NCI-H446 (cell line): Measurements from ENCODE around the gene TNFSF18.
"Not testable (repeated sequence)": the region's sequence is repeated elsewhere in the genome, so short reads cannot be mapped to it uniquely, and the experiment has no call there.

Experiments
- DNase-seq, 2 experiments: peaks; one replicate each; lab custom pipeline; 2025; lab: John Stamatoyannopoulos, UW

TNFSF18 gene

GRCh38 chr1:173050865-173051264 is at the start of gene TNFSF18:
Gene TNFSF18 (minus strand): TSS chr1:173050941. CDS start chr1:173050896, 45 bp downstream.
- DNase-seq, result no peak

GRCh38 chr1:173099166-173099565 is 48.4 kb upstream of the TNFSF18 start:
- no peak for DNase-seq

GRCh38 chr1:173098117-173098516 is 47.4 kb upstream of the TNFSF18 start:
- DNase-seq, result no peak

- DNase-seq, result no peak
These were observed 46.3 kb upstream of the TNFSF18 start for GRCh38 chr1:173097001-173097400.

GRCh38 chr1:173095632-173096031 is 44.9 kb upstream of the TNFSF18 start:
- no peak for DNase-seq

- DNase-seq, result no peak
These were observed 43.8 kb upstream of the TNFSF18 start for GRCh38 chr1:173094541-173094940.

GRCh38 chr1:173093691-173094445 is 43.1 kb upstream of the TNFSF18 start:
- DNase-seq, result no peak

- no peak for DNase-seq
These were observed 33.6 kb upstream of the TNFSF18 start for GRCh38 chr1:173084292-173084691.

- no peak for DNase-seq
These were observed 32.2 kb upstream of the TNFSF18 start for GRCh38 chr1:173082913-173083312.

- not testable (repeated sequence) for DNase-seq
These were observed 23.5 kb upstream of the TNFSF18 start for GRCh38 chr1:173074217-173074616.

- DNase-seq, result no peak
These were observed 13.3 kb upstream of the TNFSF18 start for GRCh38 chr1:173064011-173064410.

- DNase-seq, result no peak
These were observed 12.4 kb upstream of the TNFSF18 start for GRCh38 chr1:173063171-173063570.

GRCh38 chr1:173062150-173062938 is 11.6 kb upstream of the TNFSF18 start:
- no peak for DNase-seq

GRCh38 chr1:173058556-173058955 is 7.8 kb upstream of the TNFSF18 start:
- no peak for DNase-seq

- no peak for DNase-seq
These were observed 7.2 kb upstream of the TNFSF18 start for GRCh38 chr1:173057984-173058383.

GRCh38 chr1:173056365-173056764 is 5.6 kb upstream of the TNFSF18 start:
- no peak for DNase-seq

- no peak for DNase-seq
These were observed 2.0 kb upstream of the TNFSF18 start for GRCh38 chr1:173052681-173053196.

GRCh38 chr1:173049322-173049633 is 1.5 kb downstream of the TNFSF18 start:
- no peak for DNase-seq

- DNase-seq, result no peak
These were observed 2.0 kb downstream of the TNFSF18 start for GRCh38 chr1:173048621-173049321.

GRCh38 chr1:173044656-173045055 is 6.1 kb downstream of the TNFSF18 start:
- no peak for DNase-seq

- no peak for DNase-seq
These were observed 7.5 kb downstream of the TNFSF18 start for GRCh38 chr1:173043253-173043652.

- no peak for DNase-seq
These were observed 7.9 kb downstream of the TNFSF18 start for GRCh38 chr1:173042806-173043205.

GRCh38 chr1:173039626-173040025 is 11.1 kb downstream of the TNFSF18 start:
- DNase-seq, result no peak
